Measurements from ENCODE around the gene TLE1. TPM values are rescaled to one million over a fixed set of nuclear protein-coding genes. Genes with fewer than 3 reads are reported as not detected.

TLE1 gene
- total RNA-seq, 1 donor from 2014 or later = 17.9 TPM

DNA sequence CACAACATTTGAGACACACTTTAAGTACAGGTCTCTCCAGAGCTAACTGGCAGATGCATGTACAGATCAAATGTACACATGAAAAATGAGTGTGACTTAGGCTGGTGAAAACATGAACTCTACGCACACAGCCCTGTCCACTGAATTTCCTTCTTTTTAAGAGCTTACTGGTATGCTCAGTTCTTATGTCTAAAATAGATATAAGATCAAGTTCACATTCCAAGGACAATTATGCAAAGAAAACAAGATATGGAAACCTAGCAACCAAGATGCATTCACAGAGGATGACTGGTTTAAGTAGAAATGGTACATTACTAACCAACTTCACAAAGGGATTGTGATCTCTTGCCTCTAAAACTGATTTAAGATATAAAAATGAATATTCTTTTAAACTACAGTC is 56.7 kb downstream of the TLE1 start:
- H3K36me3 ChIP-seq = peaks cover 16% of the 10 kb centered on the region
- ATAC-seq = peak; percentile 41 to 44
- no peak overlapping the region for H3K4me3 ChIP-seq
- H3K4me1 ChIP-seq = no peaks in the 10 kb centered on the region
- H3K27ac ChIP-seq = no peak overlapping the region
- TF ChIP-seq, protein P1, sequence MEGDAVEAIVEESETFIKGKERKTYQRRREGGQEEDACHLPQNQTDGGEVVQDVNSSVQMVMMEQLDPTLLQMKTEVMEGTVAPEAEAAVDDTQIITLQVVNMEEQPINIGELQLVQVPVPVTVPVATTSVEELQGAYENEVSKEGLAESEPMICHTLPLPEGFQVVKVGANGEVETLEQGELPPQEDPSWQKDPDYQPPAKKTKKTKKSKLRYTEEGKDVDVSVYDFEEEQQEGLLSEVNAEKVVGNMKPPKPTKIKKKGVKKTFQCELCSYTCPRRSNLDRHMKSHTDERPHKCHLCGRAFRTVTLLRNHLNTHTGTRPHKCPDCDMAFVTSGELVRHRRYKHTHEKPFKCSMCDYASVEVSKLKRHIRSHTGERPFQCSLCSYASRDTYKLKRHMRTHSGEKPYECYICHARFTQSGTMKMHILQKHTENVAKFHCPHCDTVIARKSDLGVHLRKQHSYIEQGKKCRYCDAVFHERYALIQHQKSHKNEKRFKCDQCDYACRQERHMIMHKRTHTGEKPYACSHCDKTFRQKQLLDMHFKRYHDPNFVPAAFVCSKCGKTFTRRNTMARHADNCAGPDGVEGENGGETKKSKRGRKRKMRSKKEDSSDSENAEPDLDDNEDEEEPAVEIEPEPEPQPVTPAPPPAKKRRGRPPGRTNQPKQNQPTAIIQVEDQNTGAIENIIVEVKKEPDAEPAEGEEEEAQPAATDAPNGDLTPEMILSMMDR (IDR thresholded peaks at IDR 0.05) = no peak
- DNase-seq = no peak
- intact Hi-C loops (cut with DNase I) = no loop called here
- no peaks in the 10 kb centered on the region for H3K27me3 ChIP-seq (ENCODE audit: low read depth)
- H3K9me3 ChIP-seq = no peaks in the 10 kb centered on the region

DNA sequence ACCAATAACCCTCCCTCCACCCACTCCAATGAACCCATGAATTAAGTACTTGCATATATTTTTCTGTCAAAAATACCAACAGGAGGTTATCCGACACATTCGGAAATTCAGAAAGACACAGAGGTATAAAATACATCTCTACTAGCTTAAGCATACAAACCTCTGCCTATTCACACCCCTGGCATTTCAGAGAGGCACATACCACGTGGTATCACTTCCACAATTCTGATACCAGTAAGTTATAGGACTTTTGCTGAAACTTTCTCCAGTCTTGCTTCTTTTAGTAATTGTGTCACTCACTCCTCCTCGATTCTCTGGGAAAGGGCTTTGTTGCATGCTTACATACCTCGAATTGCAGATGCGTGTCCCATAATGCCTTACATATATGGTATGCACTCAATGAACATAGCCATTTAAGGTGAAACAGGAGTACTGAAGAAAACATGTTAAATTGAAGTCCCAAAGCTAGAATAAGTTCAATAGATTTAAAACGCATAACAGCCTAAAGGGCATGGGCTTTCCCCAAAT is 58.1 kb downstream of the TLE1 start:
- Histone ChIP-seq H3K4me1 (no peaks in the 10 kb centered on the region), H3K4me3 (no peak overlapping the region), H3K27me3 (ENCODE audit: low read depth) (no peaks in the 10 kb centered on the region), H3K27ac (no peak overlapping the region), H3K9me3 (no peaks in the 10 kb centered on the region), H3K36me3 (peaks cover 16% of the 10 kb centered on the region)
- DNase-seq = no peak
- no peak for ATAC-seq
- intact Hi-C loops (cut with DNase I) = no loop called here
- TF ChIP-seq, protein P1 (IDR thresholded peaks at IDR 0.05) = no peak

DNA sequence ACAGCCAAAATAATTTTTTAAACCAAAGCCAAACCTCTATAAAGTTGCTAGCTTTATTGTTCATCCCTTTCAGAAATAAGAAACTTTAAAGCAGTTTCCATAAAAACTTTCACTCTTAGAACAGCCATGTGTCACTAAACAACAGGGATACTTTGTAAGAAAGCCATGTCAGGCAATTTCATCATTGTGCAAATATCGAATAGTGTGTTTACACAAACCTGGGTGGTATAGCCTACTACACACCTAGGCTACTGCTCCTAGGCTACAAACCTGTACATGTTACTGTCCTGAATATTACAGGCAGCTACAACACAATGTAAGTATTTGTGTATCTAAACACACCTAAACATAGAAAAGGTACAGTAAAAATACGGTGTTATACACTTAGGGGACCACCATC is 59.9 kb downstream of the TLE1 start:
- no peak overlapping the region for H3K4me3 ChIP-seq
- no peak for ATAC-seq
- H3K36me3 ChIP-seq = peaks cover 16% of the 10 kb centered on the region
- H3K27me3 ChIP-seq (ENCODE audit: low read depth) = no peaks in the 10 kb centered on the region
- TF ChIP-seq, protein P1 (IDR thresholded peaks at IDR 0.05) = no peak
- no peaks in the 10 kb centered on the region for H3K4me1 ChIP-seq
- no peaks in the 10 kb centered on the region for H3K9me3 ChIP-seq
- intact Hi-C loops (cut with DNase I) = no loop called here
- H3K27ac ChIP-seq = no peak overlapping the region
- DNase-seq = no peak

DNA sequence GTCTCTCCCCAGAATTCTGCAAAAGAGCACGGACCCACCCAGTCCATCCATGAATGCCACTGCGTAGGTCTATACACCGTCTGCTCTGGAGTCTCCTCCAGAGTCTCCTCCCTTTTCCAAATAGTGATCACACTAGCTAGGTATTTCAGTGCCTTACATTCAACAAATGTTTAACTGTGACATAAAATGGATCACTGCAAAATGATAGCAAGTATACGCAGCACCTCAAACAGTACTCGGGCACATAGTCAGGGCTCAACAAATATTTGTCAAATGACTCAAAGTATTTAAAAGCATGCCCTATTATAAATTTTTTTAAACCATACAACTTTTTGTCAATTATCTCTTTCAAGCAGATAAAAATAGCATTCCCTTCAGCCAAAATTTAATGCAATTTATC is 60.5 kb downstream of the TLE1 start:
- DNase-seq (no peak), ATAC-seq (no peak)
- H3K4me1 ChIP-seq = no peaks in the 10 kb centered on the region
- intact Hi-C loops (cut with DNase I) = no loop called here
- no peaks in the 10 kb centered on the region for H3K9me3 ChIP-seq
- no peak overlapping the region for H3K27ac ChIP-seq
- H3K36me3 ChIP-seq = peaks cover 16% of the 10 kb centered on the region
- H3K27me3 ChIP-seq (ENCODE audit: low read depth) = no peaks in the 10 kb centered on the region
- H3K4me3 ChIP-seq = no peak overlapping the region
- TF ChIP-seq, protein P1 (IDR thresholded peaks at IDR 0.05) = no peak

DNA sequence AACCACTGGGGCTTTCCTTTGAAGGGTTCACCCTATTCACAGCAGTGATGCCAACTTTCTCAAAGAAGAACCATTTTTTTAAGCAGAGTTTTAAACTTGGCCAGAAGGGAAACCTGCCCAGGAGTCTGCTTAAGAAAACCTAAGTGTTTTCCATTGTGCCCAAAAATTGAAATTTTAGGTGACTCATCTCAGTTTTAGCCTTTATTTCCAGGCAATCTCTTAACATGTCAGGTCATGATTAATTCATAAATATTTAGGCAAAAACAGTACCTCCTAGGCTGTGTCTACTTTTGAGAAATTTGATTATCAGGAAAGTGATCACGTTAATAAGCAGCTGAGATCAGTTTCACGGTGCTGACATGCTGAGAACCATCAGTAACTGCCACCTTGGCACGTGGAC is 61.9 kb downstream of the TLE1 start:
- Histone ChIP-seq H3K4me3 (no peak overlapping the region), H3K36me3 (peaks cover 11% of the 10 kb centered on the region), H3K4me1 (no peaks in the 10 kb centered on the region), H3K27ac (no peak overlapping the region), H3K27me3 (ENCODE audit: low read depth) (no peaks in the 10 kb centered on the region), H3K9me3 (no peaks in the 10 kb centered on the region)
- DNase-seq = no peak
- intact Hi-C loops (cut with DNase I) = no loop called here
- no peak for ATAC-seq
- TF ChIP-seq, protein P1 (IDR thresholded peaks at IDR 0.05) = no peak

DNA sequence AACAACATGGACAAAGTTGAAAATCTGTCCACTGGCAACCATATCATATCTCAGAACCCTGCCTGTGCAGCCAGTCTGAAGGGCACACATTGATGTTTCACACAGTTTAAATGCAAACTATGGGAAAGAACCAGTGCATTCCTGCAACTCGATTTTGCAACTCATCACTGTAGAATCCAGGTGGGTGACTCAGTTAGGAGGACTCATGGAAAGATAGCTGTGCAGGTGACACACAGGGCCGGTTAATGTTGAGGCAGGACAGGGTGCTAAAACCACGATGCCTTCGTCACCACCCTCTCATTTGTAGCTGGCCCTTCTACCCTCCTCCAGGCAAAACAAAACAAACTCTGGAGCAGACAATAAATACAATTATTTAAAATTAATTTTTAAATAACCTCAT is 62.8 kb downstream of the TLE1 start:
- H3K27me3 ChIP-seq (ENCODE audit: low read depth) = no peaks in the 10 kb centered on the region
- intact Hi-C loops (cut with DNase I) = no loop called here
- DNase-seq (no peak), ATAC-seq (no peak)
- H3K36me3 ChIP-seq = peaks cover 2% of the 10 kb centered on the region
- TF ChIP-seq, protein P1 (IDR thresholded peaks at IDR 0.05) = no peak
- no peaks in the 10 kb centered on the region for H3K4me1 ChIP-seq
- no peak overlapping the region for H3K27ac ChIP-seq
- H3K4me3 ChIP-seq = no peak overlapping the region
- H3K9me3 ChIP-seq = no peaks in the 10 kb centered on the region
